Activated CD8-positive, alpha-beta memory T cell treated with anti-CD3 and anti-CD28 coated beads for 24 hours (primary cell): ENCODE measurements around the gene CTNNA3.
"Not testable (repeated sequence)": the region's sequence is repeated elsewhere in the genome, so short reads cannot be mapped to it uniquely, and the experiment has no call there.

ENCODE experiments used
- DNase-seq: peaks from one replicate; pipeline ENCODE4 v3.0.0-alpha.2; 2020

CTNNA3 gene

GRCh38 chr10:67599597-67599996 is 96.4 kb downstream of the CTNNA3 start:
- no peak for DNase-seq

- no peak for DNase-seq
Measured at GRCh38 chr10:67596641-67597040, 99.4 kb downstream of the CTNNA3 start.

- no peak for DNase-seq
Measured at GRCh38 chr10:67587771-67588170, 108.2 kb downstream of the CTNNA3 start.

- no peak for DNase-seq
Measured at GRCh38 chr10:67575532-67575931, 120.5 kb downstream of the CTNNA3 start.

GRCh38 chr10:67573484-67573883 is 122.5 kb downstream of the CTNNA3 start:
- DNase-seq = no peak

- DNase-seq = no peak
Measured at GRCh38 chr10:67571503-67571902, 124.5 kb downstream of the CTNNA3 start.

GRCh38 chr10:67558311-67558710 is 137.7 kb downstream of the CTNNA3 start:
- not testable (repeated sequence) for DNase-seq

GRCh38 chr10:67553254-67553653 is 142.7 kb downstream of the CTNNA3 start:
- DNase-seq = no peak

GRCh38 chr10:67550838-67551402 is 145.1 kb downstream of the CTNNA3 start:
- DNase-seq = no peak

GRCh38 chr10:67550046-67550445 is 145.9 kb downstream of the CTNNA3 start:
- DNase-seq = no peak

- DNase-seq = no peak
Measured at GRCh38 chr10:67549390-67549789, 146.6 kb downstream of the CTNNA3 start.

- no peak for DNase-seq
Measured at GRCh38 chr10:67541411-67541810, 154.6 kb downstream of the CTNNA3 start.

- DNase-seq = no peak
Measured at GRCh38 chr10:67539312-67539711, 156.7 kb downstream of the CTNNA3 start.

GRCh38 chr10:67537906-67538305 is 158.1 kb downstream of the CTNNA3 start:
- DNase-seq = no peak

- no peak for DNase-seq
Measured at GRCh38 chr10:67533376-67533775, 162.6 kb downstream of the CTNNA3 start.

GRCh38 chr10:67530990-67531389 is 165.0 kb downstream of the CTNNA3 start:
- DNase-seq = not testable (repeated sequence)

- DNase-seq = no peak
Measured at GRCh38 chr10:67527351-67527750, 168.6 kb downstream of the CTNNA3 start.

- DNase-seq = no peak
Measured at GRCh38 chr10:67521546-67521945, 174.4 kb downstream of the CTNNA3 start.

- DNase-seq = no peak
Measured at GRCh38 chr10:67520924-67521520, 175.0 kb downstream of the CTNNA3 start.

- DNase-seq = no peak
Measured at GRCh38 chr10:67519434-67519833, 176.6 kb downstream of the CTNNA3 start.

GRCh38 chr10:67518756-67519155 is 177.2 kb downstream of the CTNNA3 start:
- DNase-seq = no peak

- no peak for DNase-seq
Measured at GRCh38 chr10:67518043-67518442, 178.0 kb downstream of the CTNNA3 start.

- DNase-seq = no peak
Measured at GRCh38 chr10:67506757-67507091, 189.3 kb downstream of the CTNNA3 start.

GRCh38 chr10:67506083-67506756 is 189.8 kb downstream of the CTNNA3 start:
- no peak for DNase-seq
